SK-N-MC (cell line): Measurements from ENCODE around the gene KLHL24.

ENCODE experiments used
- EZH2 ChIP-seq: fragments of 200-600 bp; sonication (generic); IDR thresholded peaks from one replicate; pipeline ENCODE4 v1.6.1; 2017; ENCODE audit warnings: antibody characterized with exemption
- POLR2AphosphoS5 ChIP-seq: IDR thresholded peaks from 2 replicates; pipeline ENCODE4 v1.6.1; 2012; ENCODE audit warnings: mild to moderate bottlenecking, low read depth, low read length, borderline replicate concordance

- TF ChIP-seq EZH2, result no peak
- TF ChIP-seq POLR2AphosphoS5, result no peak
Measured at GRCh38 chr3:183653209-183654064, 18.0 kb downstream of the KLHL24 start.
